Choroid plexus epithelial cell (primary cell): ENCODE data around the gene SLC12A6.
A peak's percentile ranks its signal among the peaks of the same experiment; 100 is the strongest.

Experiments
- DNase-seq: peaks from one replicate; pipeline ENCODE4 v3.0.0-alpha.2; 2010; ENCODE audit warnings: low read depth
- H3K4me3 ChIP-seq: 2 replicates; pipeline ENCODE4 v1.5.1; 2011; ENCODE audit warnings: low read depth, mild to moderate bottlenecking, control low read depth, low read length, moderate library complexity
- TF ChIP-seq, protein P1 (sequence below): conservative IDR thresholded peaks from 2 replicates; pipeline ENCODE4 v1.5.1; 2011; ENCODE audit warnings: low read depth, mild to moderate bottlenecking, control low read depth, inconsistent platforms, low read length, moderate library complexity

The SLC12A6 gene

DNA sequence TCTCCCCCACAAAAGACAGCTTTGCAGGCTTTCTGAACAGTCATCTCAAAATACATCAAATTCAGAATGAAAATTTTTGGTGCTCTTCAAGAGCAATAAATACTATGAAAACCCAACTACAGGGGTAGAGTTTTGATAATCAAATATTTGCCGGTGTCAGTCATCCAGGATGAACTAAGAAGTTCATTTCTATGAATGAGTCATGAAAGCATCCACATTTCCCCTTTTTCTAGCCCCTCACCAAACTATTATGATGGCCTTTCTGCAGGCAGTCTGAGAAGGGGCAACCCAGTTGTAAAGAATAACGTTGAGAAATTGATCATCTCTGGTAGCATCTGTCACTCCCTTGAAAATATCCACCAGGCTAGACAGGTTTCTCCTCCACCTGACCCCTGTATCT lies 32.5 kb upstream of the SLC12A6 start:
- TF ChIP-seq, protein P1, sequence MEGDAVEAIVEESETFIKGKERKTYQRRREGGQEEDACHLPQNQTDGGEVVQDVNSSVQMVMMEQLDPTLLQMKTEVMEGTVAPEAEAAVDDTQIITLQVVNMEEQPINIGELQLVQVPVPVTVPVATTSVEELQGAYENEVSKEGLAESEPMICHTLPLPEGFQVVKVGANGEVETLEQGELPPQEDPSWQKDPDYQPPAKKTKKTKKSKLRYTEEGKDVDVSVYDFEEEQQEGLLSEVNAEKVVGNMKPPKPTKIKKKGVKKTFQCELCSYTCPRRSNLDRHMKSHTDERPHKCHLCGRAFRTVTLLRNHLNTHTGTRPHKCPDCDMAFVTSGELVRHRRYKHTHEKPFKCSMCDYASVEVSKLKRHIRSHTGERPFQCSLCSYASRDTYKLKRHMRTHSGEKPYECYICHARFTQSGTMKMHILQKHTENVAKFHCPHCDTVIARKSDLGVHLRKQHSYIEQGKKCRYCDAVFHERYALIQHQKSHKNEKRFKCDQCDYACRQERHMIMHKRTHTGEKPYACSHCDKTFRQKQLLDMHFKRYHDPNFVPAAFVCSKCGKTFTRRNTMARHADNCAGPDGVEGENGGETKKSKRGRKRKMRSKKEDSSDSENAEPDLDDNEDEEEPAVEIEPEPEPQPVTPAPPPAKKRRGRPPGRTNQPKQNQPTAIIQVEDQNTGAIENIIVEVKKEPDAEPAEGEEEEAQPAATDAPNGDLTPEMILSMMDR: no peak
- DNase-seq: no peak
- H3K4me3 ChIP-seq: no peak overlapping the region

- TF ChIP-seq, protein P1: peak; percentile 82
- peak; percentile 91 for DNase-seq
- H3K4me3 ChIP-seq: peak within 1 kb of the TSS; percentile 93
Measured at GRCh38 chr15:34367101-34368081, 29.8 kb upstream of the SLC12A6 start, which contains the start of gene LPCAT4. TSS of gene LPCAT4 (minus strand) at chr15:34367196. CDS start at chr15:34367100, 96 bp downstream.

DNA sequence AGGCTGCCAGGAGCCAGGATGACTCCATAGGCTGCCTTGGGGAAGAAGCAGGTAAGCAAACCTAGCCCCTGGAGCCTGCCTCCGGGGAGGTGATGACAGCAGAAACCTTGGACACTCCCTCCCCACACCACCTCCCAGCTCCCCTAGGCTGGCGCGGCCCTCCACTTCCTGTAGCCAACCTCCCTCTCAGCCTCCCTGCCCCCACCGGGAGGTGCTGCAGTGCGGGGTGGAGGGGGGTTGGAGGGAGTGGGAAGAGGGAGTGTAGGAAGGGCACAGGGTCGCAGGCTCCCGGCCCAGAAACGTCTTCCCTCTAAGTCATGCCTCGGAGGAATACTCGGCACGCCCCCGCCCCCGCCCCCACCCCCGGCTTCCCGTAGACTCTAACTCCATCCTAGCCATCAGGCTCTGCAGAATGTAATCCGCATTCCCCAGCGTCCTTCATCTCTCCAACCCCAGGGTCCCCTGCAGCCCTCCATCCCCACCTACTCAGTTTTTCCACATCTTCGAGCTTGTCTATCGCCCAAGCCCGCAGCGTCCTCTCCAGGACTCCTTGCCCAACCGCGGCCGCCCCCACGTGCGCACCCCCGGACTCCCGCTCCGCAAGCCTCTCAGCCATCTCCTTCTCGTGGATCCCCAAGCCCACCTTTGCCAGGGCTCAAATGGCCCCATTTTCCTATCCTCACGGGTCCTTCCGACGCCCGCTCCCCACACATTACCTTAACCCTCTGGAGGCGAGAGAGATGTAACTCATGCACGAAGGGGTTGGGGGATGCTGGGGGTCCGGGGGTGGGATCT lies 28.9 kb upstream of the SLC12A6 start:
- peak; percentile 26 for DNase-seq
- TF ChIP-seq, protein P1: no peak
- H3K4me3 ChIP-seq: peak overlapping the region; percentile 93

GRCh38 chr15:34365836-34366235 lies 28.3 kb upstream of the SLC12A6 start:
- DNase-seq: no peak
- TF ChIP-seq, protein P1: no peak
- peak overlapping the region; percentile 93 for H3K4me3 ChIP-seq

GRCh38 chr15:34365091-34365825 lies 27.7 kb upstream of the SLC12A6 start:
- no peak for DNase-seq
- TF ChIP-seq, protein P1: no peak
- H3K4me3 ChIP-seq: no peak overlapping the region

DNA sequence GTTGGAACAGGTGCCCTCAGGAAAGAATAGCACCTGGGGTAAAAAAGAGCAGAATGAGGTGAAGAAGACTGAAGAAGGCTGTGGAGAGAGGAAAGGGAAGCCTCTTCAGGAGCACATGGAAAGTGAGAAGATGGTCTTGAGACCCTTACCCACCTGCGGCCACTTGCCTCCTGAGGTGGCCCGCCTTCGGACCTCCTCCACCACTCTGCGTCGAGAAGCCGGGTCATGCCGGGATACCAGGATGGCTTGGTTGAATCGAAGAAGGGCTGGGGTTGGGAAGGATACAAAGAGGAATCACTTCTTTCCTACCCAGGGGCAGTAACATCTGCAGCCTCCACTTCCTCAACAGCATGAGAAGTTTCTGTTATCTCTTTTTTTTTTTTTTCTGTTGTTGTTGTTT lies 26.5 kb upstream of the SLC12A6 start:
- no peak overlapping the region for H3K4me3 ChIP-seq
- TF ChIP-seq, protein P1: no peak
- no peak for DNase-seq
